SW 1271 (cell line): ENCODE measurements around the gene ASB6.

Experiments
- DNase-seq, 2 experiments: peaks; one replicate each; lab custom pipeline; 2025; lab: John Stamatoyannopoulos, UW

ASB6 gene

DNA sequence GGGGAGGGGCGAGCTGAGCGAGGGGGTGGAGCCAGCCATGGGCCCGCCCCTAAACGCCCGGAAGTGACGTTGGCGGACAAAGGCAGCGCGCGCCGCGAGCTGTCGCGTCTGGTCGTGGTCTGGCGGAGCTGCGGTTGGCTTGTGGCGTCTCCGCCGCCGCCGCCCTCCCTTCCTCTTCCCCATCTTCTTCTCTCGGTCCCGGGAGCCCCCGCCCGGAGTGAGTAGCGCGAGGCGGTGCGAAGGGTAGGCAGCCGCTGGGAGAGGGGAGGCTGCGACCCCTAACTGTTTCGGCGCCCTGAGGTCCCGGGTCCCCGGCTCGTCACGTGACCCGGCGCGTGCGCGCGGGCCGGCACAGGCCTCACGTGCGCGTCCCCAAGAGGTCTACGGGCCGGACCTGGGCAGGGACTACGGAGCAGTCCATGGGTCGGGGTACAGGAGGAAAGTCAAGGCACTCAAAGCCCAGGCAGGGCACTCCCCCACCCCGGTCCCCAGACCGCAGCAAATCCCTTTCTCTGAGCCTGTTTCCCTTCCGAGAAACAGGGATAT is 15.8 kb downstream of the ASB6 start, which contains the start of gene NTMT1:
TSS of gene NTMT1 (plus strand) at position 85 of the 546 bp plus-strand sequence. CDS start 6,541 bp downstream, outside the sequence.
- DNase-seq, result peak; percentile 64 to 82

DNA sequence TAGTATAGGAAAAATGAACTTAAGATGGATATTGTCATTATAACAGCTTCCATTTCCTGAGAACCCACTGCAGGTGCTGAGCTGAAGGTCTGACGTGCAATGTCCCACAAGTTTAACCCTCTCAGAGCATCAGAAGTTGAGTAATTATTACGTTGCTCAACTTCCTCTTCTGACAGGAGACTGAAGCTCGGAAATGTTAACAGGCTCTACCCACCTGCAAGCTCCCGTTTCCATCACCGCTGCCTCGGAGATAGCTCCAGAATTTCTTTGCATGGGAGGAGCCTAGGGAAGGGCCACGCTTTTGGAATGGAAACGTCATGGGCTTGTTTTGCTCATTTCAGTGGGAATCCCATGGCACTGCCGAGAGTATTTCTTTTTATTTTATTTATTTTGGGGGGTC is 17.0 kb downstream of the ASB6 start:
- DNase-seq, result no peak

DNA sequence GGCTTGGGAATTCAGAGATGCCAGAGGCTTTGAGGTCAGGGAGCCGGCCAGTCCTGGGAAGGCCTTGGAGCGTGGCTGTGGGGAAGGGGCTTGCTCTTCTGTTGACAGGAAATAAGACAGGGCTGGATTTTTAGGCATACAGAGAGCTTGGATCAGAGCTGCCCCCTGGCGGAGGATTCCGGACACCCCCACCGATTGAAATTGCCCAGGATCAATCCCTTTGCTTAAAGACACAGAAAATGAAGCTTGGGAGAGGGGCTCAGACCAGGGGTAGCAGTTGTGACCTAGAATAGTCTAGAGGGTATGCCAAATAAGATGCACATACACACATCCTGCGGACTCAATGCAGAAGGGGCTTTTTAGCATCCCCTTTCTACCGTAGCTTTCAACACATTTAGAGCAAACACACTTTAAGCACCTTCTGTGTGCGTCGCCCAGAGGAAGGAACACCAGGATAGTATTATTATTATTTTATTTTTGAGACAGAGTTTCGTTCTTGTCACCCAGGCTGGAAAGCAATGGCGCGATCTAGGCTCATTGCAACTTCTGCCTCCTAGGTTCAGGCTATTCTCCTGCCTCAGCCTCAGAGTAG is 17.7 kb downstream of the ASB6 start:
- peak in 1 of 2 experiments; percentile 67 for DNase-seq

DNA sequence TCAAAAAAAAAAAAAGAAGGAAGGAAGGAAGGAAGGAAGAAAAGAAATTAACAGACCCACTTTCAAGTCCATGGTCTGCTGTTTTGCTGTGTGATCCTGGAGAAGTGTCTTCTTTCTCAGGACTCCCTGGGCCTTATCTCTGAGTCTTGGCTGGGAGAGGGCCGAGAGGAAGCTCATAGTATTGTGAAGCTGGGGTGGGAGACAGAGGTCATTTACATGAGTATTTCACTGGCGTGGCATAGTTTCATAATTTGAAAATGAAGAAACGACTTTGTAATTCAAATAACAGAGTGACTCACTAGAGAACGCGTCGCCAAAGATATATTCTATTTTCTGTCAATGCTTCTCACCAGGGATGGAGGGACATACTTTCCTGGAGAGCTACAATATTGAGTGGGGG is 18.6 kb downstream of the ASB6 start:
- no peak for DNase-seq

GRCh38 chr9:129620669-129621295 is 21.2 kb downstream of the ASB6 start, which contains the start of gene C9orf50:
TSS of gene C9orf50 (minus strand) at chr9:129621101. CDS start at chr9:129620574, 527 bp downstream.
- no peak for DNase-seq

DNA sequence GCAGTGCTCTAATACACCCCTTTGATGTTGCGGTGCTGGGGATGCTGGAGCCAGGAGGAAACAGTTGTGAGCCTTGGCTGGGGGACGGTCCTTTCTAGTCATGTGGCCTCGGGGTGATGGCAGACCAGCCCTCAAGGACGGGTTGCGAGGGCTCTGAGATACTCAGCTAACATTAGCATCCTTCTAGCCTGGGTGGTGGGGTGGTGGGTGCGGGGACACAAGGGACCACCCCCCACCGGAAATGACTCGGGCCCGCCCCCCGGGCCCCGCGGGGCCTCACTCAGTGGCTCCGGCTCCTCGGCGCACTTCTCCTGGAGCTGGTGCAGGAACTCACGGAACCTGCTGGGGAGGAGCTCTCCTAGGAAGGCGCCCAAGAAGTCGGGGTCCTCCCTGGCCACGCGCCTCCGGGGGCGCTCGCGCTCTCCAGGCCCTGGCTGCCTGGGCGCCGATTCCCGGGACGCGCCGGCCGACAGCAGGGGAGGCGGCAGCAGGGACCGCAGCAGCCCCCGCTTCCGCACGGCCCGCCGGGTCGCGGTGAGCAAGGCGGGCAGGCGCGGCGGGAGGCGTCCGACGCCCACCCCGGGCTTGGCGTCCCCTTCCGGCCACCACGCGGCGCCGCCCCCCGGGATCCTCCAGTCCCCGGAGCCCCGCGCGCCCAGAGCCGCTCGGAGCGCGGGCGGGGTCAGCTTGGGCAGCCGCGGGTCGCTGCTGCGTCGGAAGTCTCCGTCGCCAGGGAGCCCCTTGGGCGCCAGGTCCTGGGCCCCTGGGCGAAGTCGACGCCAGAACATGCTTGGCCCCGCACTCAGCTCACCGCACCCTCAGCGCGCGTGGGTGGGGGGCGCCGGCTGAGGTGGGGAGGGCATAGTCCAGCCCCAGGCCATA is 21.9 kb downstream of the ASB6 start:
- DNase-seq, result peak in 1 of 2 experiments; percentile 27

DNA sequence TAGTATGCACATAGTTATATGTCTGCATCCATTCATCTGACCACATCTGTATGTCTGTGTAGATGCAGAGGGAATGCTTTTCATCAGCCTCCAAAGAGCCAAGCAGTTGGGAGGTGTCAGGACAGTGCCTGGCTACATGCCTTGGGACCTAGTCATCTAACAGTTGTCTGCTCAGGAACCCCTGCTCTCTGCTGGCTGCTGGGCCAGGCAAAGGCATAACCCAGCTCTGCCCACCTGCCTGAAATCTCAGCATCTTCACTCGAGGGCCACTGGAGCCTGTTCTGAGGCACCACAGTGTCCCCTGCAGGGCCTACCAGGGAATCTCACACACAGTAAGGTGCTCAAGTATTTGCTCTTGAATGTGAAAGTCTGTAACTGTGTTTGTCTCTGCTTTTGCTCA is 24.8 kb downstream of the ASB6 start:
- peak; percentile 65 to 66 for DNase-seq

- no peak for DNase-seq
Observed at GRCh38 chr9:129615407-129616285, 26.3 kb downstream of the ASB6 start.

DNA sequence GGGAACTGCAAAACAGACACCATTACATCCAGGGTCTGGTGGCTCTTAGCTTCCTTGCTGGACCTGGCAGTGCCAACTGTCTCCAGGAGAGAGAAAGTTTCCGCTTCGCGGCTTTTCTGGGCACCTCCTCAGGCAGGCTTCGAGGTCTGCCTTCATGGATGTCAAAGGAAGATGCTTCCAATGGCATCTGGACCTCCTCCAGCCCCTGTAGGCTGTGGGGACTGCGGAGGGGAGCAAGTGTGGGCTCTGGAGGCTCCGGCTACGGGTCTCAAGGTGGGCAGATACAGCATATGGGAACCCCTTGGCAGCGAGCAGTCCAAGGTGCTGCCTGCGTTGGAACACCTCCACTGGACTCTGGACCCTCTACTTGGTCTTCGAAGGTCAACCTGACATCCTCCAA is 27.0 kb downstream of the ASB6 start:
- DNase-seq, result no peak

DNA sequence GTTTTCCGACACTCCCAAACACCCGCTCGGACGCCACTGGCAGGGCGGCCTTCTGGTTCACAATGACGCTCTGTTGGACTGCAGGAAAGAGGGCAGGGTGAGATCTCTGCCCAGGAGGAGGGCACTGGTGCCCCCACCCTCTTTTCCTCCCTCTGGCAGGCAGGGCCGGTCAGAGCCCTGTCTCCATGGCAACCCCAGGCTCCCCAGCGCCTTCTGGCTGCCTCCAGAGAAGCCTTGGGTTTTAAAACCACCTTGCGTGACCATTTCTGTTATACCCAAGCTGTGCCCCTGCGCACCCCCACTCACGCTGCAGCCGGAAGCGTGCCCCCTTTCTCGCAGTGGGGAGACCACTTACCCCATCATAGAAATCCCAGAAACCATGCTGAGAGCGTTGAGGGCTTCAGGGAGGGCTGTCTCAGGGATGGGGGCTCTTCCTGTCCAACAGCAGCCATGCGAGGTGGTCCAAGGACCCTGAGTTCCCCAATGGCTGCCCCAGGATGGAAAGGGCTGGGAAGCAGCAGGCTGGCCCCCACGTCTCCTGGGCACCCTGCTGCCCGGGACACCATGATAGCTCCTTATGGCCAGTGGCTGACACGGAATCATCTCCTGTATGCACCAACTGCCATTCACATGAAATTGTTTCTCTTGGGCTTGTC is 28.3 kb downstream of the ASB6 start:
- no peak for DNase-seq

- DNase-seq, result no peak
Observed at GRCh38 chr9:129612815-129613519, 29.0 kb downstream of the ASB6 start.

- no peak for DNase-seq
Observed at GRCh38 chr9:129612123-129612522, 29.8 kb downstream of the ASB6 start.

GRCh38 chr9:129611307-129611800 is 30.6 kb downstream of the ASB6 start:
- no peak for DNase-seq

- DNase-seq, result peak; percentile 37 to 42
Observed at GRCh38 chr9:129610473-129611306, 31.3 kb downstream of the ASB6 start.

DNA sequence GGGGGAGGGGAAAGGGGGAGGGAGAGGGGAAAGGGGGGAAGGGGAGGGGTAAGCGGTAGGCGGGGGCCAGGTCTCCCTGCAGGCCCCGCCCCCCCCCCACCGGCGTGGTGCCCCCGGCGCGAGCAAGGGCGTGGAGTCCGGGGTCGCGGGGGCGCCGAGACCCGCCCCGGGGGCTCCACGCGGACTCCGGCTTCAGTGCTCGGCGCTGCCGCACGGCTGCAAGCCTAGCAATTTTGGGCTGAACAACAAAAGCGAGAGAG is 31.8 kb downstream of the ASB6 start:
- no peak for DNase-seq

DNA sequence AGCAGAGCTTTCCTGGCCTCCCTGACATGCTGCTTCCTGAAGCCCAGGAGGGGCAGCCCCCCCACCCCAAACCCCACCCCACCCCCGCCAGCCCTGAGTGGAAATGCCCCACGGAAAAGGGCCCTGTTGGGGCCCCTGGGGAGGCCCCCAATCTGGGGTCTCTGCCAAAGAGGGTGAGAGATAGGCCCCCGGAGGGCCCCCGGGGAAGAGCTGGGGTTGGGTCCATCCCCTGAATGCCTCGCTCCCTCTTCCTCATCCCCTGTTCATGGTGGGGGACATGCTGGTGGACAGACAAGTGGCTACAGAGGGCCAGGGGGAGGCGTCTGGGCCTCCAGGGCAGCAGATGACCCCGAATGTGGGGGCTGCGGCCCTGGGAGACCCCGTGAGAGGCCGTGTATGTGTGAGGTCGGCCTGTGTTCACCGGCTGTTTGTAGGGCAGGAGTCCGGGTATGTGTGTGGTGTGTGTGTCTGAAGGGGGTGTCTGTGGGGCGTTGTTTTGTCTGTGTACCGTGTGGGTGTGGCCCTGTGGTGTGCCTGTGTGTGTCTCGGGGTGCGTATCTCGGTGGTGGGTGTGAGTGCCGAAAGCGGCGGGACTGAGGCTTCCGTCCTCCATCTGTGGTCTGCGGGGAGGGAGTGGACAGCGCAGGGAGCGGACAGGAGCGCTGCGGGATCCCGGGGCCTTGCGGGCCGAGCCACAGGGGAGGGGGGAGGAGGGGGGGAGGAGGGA is 32.3 kb downstream of the ASB6 start:
- DNase-seq, result no peak

DNA sequence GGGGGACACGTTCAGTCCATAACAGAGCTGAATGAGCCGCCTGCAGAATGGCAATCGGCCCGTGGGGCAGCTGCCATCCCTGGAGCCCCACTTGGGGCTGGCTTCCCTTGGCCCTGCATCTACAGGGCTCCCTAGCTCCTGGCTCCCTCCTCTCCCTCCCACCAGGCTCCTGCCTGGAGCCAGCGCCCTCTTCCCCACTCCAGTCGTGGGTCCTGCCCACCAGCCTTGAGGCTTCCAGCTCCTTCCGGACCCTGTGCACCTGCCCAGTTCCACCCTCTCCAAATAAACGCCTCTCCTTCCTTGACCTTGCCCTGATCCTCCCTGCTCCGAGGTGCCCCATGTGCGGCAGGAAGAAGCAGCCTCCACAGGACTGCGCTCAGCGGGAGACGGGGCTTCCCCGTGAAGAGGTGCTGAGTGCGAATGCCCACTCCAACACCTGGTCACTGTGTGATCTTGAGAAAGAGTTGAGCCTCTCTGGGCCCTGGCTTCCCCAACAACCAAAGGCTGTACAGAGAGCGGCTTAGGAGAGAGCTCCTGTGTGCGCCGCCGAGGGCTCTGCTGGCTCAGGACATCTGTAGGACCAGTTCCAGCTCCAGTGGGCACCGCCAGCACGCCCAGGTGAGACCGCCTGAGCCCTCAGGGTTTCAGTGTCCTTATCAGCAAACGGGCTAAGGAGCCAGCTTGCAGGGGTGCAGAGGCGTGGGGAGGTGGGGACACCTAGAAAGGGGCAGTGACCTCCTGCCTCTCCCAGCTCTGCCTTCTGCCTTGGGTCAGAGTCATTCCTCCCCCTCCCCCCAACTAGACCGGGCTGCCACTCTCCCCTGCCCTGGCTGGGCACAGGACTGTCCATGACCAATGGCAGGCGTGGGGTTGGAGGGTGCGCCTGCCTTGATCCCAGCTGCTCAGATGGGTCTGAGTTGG is 33.1 kb downstream of the ASB6 start:
- DNase-seq, result no peak

DNA sequence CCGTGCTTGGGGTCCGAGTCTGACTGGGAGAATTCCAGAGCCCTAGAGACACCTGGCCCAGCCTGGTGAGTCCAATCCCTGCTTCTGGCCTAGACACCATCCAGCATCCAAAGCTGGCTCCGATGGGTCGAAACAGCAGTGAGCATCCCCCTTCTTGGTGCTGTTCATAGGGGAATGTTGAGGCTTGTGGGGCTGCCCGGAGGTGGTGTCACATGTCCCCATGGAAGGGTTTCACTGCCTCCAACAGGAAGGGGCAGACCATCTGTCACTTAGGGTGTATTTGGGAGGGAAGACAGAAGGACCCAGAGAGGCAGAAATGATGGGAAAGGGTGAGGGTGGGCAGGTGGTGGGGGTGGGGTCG is 34.9 kb downstream of the ASB6 start:
- DNase-seq, result no peak
